ENCODE data around the gene SH3PXD2B.
"Not testable (repeated sequence)": the region's sequence is repeated elsewhere in the genome, so short reads cannot be mapped to it uniquely, and the experiment has no call there.

DNA sequence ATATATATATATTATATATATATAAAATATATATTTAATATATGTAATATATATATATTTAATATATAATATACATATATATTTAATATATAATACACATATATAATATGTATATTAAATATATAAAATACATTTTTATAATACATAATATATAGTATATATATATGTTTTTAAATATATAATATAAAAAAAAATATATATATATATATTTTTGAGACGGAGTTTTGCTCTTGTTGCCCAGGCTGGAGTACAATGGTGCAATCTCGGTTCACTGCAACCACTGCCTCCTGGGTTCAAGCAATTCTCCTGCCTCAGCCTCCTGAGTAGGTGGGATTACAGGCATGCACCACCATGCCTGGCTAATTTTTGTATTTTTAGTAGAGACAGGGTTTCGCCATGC is 85.6 kb downstream of the SH3PXD2B start:
- TF ChIP-seq, protein P1, sequence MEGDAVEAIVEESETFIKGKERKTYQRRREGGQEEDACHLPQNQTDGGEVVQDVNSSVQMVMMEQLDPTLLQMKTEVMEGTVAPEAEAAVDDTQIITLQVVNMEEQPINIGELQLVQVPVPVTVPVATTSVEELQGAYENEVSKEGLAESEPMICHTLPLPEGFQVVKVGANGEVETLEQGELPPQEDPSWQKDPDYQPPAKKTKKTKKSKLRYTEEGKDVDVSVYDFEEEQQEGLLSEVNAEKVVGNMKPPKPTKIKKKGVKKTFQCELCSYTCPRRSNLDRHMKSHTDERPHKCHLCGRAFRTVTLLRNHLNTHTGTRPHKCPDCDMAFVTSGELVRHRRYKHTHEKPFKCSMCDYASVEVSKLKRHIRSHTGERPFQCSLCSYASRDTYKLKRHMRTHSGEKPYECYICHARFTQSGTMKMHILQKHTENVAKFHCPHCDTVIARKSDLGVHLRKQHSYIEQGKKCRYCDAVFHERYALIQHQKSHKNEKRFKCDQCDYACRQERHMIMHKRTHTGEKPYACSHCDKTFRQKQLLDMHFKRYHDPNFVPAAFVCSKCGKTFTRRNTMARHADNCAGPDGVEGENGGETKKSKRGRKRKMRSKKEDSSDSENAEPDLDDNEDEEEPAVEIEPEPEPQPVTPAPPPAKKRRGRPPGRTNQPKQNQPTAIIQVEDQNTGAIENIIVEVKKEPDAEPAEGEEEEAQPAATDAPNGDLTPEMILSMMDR (IDR thresholded peaks at IDR 0.05): not testable (repeated sequence)
- not testable (repeated sequence) for TF ChIP-seq EZH2 (IDR thresholded peaks at IDR 0.05; ENCODE audit: borderline replicate concordance, insufficient read depth, low read depth, low read length, poor library complexity, severe bottlenecking)

Measured in B cell (primary cell).